HepG2 (cell line): ENCODE data around the gene HDGFL2. TPM values are rescaled to one million over a fixed set of nuclear protein-coding genes. Genes with fewer than 3 reads are reported as not detected.

Experiments
- ARNT2 ChIP-seq: sonication (generic); formaldehyde crosslinking; IDR thresholded peaks from 2 replicates; pipeline ENCODE4 v1.8.0; 2022; ENCODE audit warnings: mild to moderate bottlenecking, low read depth, missing genetic modification reagents, moderate library complexity
- CAMTA2 ChIP-seq: sonication (generic); formaldehyde crosslinking; IDR thresholded peaks from 2 replicates; pipeline ENCODE4 v1.4.0; 2020; ENCODE audit warnings: mild to moderate bottlenecking, missing genetic modification reagents, borderline replicate concordance
- CREB3 ChIP-seq: sonication (generic); formaldehyde crosslinking; IDR thresholded peaks from 2 replicates; pipeline ENCODE4 v1.5.0; 2020; ENCODE audit warnings: missing genetic modification reagents
- CREM ChIP-seq, 2 experiments: sonication (generic) in 1 of 2; formaldehyde crosslinking in 1 of 2; IDR thresholded peaks; 2 replicates each; pipeline versions ENCODE4 v1.4.0 to v1.6.1; 2016 to 2020; ENCODE audit warnings: antibody characterized with exemption in 1 of 2, mild to moderate bottlenecking in 1 of 2, missing genetic modification reagents in 1 of 2
- FOXP4 ChIP-seq: sonication (generic); formaldehyde crosslinking; IDR thresholded peaks from 2 replicates; pipeline ENCODE4 v1.4.0; 2020; ENCODE audit warnings: missing genetic modification reagents
- MAZ ChIP-seq, 2 experiments: sonication (generic) in 1 of 2; formaldehyde crosslinking in 1 of 2; IDR thresholded peaks; 2 replicates each; pipeline versions ENCODE4 v1.5.0 to v1.6.1; 2012 to 2020; ENCODE audit warnings: low read depth in 2 of 2, mild to moderate bottlenecking in 2 of 2, borderline replicate concordance in 1 of 2, improper control_type of control experiment in 1 of 2, low read length in 1 of 2, missing genetic modification reagents in 1 of 2, moderate library complexity in 1 of 2
- NFE2L2 ChIP-seq: fragments of 150-350 bp; IDR thresholded peaks from 2 replicates; pipeline ENCODE4 v1.6.1; 2014; ENCODE audit warnings: low read length
- PBX2 ChIP-seq: IDR thresholded peaks from 2 replicates; pipeline ENCODE4 v1.6.1; 2016; ENCODE audit warnings: control low read depth
- PRDM10 ChIP-seq: sonication (generic); formaldehyde crosslinking; IDR thresholded peaks from 2 replicates; pipeline ENCODE4 v1.4.0; 2020; ENCODE audit warnings: low read depth, missing genetic modification reagents
- SNAPC5 ChIP-seq: sonication (generic); formaldehyde crosslinking; IDR thresholded peaks from 2 replicates; pipeline ENCODE4 v1.8.1; 2023; ENCODE audit warnings: mild to moderate bottlenecking, missing genetic modification reagents, borderline replicate concordance
- SOX6 ChIP-seq, 2 experiments: fragments of 450-650 bp in 1 of 2; sonication (generic) in 1 of 2; formaldehyde crosslinking in 1 of 2; IDR thresholded peaks; 2 replicates each; pipeline versions ENCODE4 v1.4.0 to v1.6.1; 2017 to 2020; ENCODE audit warnings: antibody characterized with exemption in 1 of 2, mild to moderate bottlenecking in 1 of 2, missing genetic modification reagents in 1 of 2
- SP4 ChIP-seq: sonication (generic); formaldehyde crosslinking; IDR thresholded peaks from 2 replicates; pipeline ENCODE4 v1.8.1; 2023; ENCODE audit warnings: mild to moderate bottlenecking, missing genetic modification reagents
- ZFP36L1 ChIP-seq: sonication (generic); formaldehyde crosslinking; IDR thresholded peaks from 2 replicates; pipeline ENCODE4 v1.8.0; 2022; ENCODE audit warnings: mild to moderate bottlenecking, missing genetic modification reagents, moderate library complexity
- ZNF136 ChIP-seq: sonication (generic); formaldehyde crosslinking; IDR thresholded peaks from 2 replicates; pipeline ENCODE4 v1.8.1; 2022; ENCODE audit warnings: low read depth, mild to moderate bottlenecking, moderate library complexity, missing genetic modification reagents
- ZNF230 ChIP-seq: sonication (generic); formaldehyde crosslinking; IDR thresholded peaks from 2 replicates; pipeline ENCODE4 v1.4.0; 2020; ENCODE audit warnings: mild to moderate bottlenecking, missing genetic modification reagents
- ZNF24 ChIP-seq: fragments of 450-650 bp; IDR thresholded peaks from 2 replicates; pipeline ENCODE4 v1.6.1; 2017; ENCODE audit warnings: antibody characterized with exemption, mild to moderate bottlenecking
- ZNF878 ChIP-seq: sonication (generic); formaldehyde crosslinking; IDR thresholded peaks from 2 replicates; pipeline ENCODE4 v1.8.1; 2023; ENCODE audit warnings: mild to moderate bottlenecking, missing genetic modification reagents, moderate library complexity
- ZSCAN12 ChIP-seq: sonication (generic); formaldehyde crosslinking; IDR thresholded peaks from 2 replicates; pipeline ENCODE4 v1.9.0; 2021; ENCODE audit warnings: mild to moderate bottlenecking, missing genetic modification reagents
- polyA plus RNA-seq, 8 experiments: library from polyadenylated mRNA; depleted of rRNA in 3 of 8; stranded (reverse) in 7 of 8; unstranded in 1 of 8; fragments of >200 nt; fragmentation: Illumina TruSeq in 4 of 8; extraction: Trizol in 4 of 8; gene quantifications; 2 replicates each; pipeline versions ENCODE4 v1.2.1 to v1.2.3, GENCODE V29; 2011 to 2016; ENCODE audit warnings: low read depth in 4 of 8, missing spikeins in 1 of 8, mixed read lengths in 1 of 8; ENCODE audit not compliant: insufficient read depth in 1 of 8
- total RNA-seq, 5 experiments: library from RNA; depleted of rRNA; stranded (reverse); fragments of >200 nt; fragmentation: Illumina TruSeq; extraction: Trizol; gene quantifications; 2 replicates each; pipeline ENCODE4 v1.2.3, GENCODE V29; 2016; ENCODE audit warnings: low read depth in 1 of 5

The HDGFL2 gene
- total and polyA plus RNA-seq, 2 of the 13 experiments (the other 11 are each of a cell fraction or from before 2014, with no cell fraction given) = 20.0 to 51.1 TPM

- TF ChIP-seq PRDM10 (CRISPR knock-in tag) (peak; percentile 73; the same call in 1 of the 2 replicates), CREM (IDR thresholded peaks at IDR 0.05) (peak; percentile 52), CREM (CRISPR knock-in tag; IDR thresholded peaks at IDR 0.05) (no peak), ZSCAN12 (no peak), ZFP36L1 (CRISPR knock-in tag) (peak; percentile 84; the same call in 1 of the 2 replicates), ZNF878 (CRISPR knock-in tag) (peak; percentile 40), NFE2L2 (no peak), FOXP4 (CRISPR knock-in tag) (peak; percentile 68), CAMTA2 (no peak), ZNF24 (no peak), SOX6 (IDR thresholded peaks at IDR 0.05) (no peak), SOX6 (CRISPR knock-in tag; IDR thresholded peaks at IDR 0.05) (peak; percentile 70; the same call in 1 of the 2 replicates), ZNF136 (CRISPR knock-in tag) (no peak), SP4 (peak; percentile 45; the same call in 1 of the 2 replicates), PBX2 (no peak), SNAPC5 (no peak), MAZ (IDR thresholded peaks at IDR 0.05; ENCODE audit: borderline replicate concordance, low read depth, low read length) (peak; percentile 53; the same call in 1 of the 2 replicates), MAZ (CRISPR knock-in tag; IDR thresholded peaks at IDR 0.05; ENCODE audit: low read depth) (no peak), ZNF230 (no peak), CREB3 (CRISPR knock-in tag) (no peak), ARNT2 (peak; percentile 30; the same call in 1 of the 2 replicates)
These were observed 67.8 kb downstream of the HDGFL2 start, which contains the start of gene LRG1 (continued) for GRCh38 chr19:4539693-4540581.
